H1 (cell line): ENCODE results near the gene PALS2. TPM values are rescaled to one million over a fixed set of nuclear protein-coding genes. Genes with fewer than 3 reads are reported as not detected.

ENCODE experiments used
- CTCF ChIA-PET: fragments of 300-600 bp; sonication (Branson Sonifier 250); formaldehyde crosslinking; loops from one replicate; lab custom pipeline; 2021; ENCODE audit not compliant: partially characterized antibody; lab: Charles Lee
- POLR2A ChIA-PET: fragments of 300-600 bp; sonication (Branson Sonifier 250); formaldehyde crosslinking; loops from one replicate; lab custom pipeline; 2021; ENCODE audit warnings: inconsistent platforms; ENCODE audit not compliant: partially characterized antibody; lab: Charles Lee
- DNase-seq, 2 experiments: peaks; one replicate each; pipeline versions ENCODE4 v3.0.0 to v3.0.0-alpha.2; 2010 to 2022; ENCODE audit warnings: low spot score in 2 of 2, low read depth in 1 of 2, mixed read lengths in 1 of 2
- FAIRE-seq: peaks from 2 replicates; lab custom pipeline; 2011; peaks lifted over from hg19 to GRCh38; lab: Jason Lieb, UNC
- H2AFZ ChIP-seq: 2 replicates; pipeline ENCODE4 v1.8.1; 2012; ENCODE audit warnings: low read length, inconsistent platforms
- H2AK5ac ChIP-seq: 2 replicates; pipeline ENCODE4 v1.6.1; 2013; ENCODE audit warnings: low read depth, low read length
- H2BK120ac ChIP-seq: replicated peaks from 2 replicates; pipeline ENCODE3; 2013; ENCODE audit warnings: low read depth, low read length, inconsistent platforms
- H2BK12ac ChIP-seq: 2 replicates; pipeline ENCODE4 v1.6.1; 2013; ENCODE audit warnings: low read depth, low read length
- H2BK15ac ChIP-seq: 2 replicates; pipeline ENCODE4 v1.6.1; 2013; ENCODE audit warnings: low read length
- H2BK20ac ChIP-seq: 2 replicates; pipeline ENCODE4 v1.6.1; 2013; ENCODE audit warnings: low read length
- H2BK5ac ChIP-seq: 2 replicates; pipeline ENCODE4 v1.6.1; 2013; ENCODE audit warnings: low read depth, low read length
- H3K14ac ChIP-seq: 2 replicates; pipeline ENCODE4 v1.6.1; 2013; ENCODE audit warnings: inconsistent platforms; ENCODE audit not compliant: insufficient read length
- H3K18ac ChIP-seq: 2 replicates; pipeline ENCODE4 v1.6.1; 2013; ENCODE audit warnings: low read length; ENCODE audit errors: extremely low read depth
- H3K23ac ChIP-seq: 2 replicates; pipeline ENCODE4 v1.6.1; 2013; ENCODE audit warnings: inconsistent platforms; ENCODE audit not compliant: insufficient read length
- H3K23me2 ChIP-seq: 2 replicates; pipeline ENCODE4 v1.6.1; 2013; ENCODE audit warnings: low read depth, low read length
- H3K27ac ChIP-seq: 2 replicates; pipeline ENCODE4 v1.6.1; 2011; ENCODE audit warnings: low read depth, low read length, inconsistent platforms
- H3K27me3 ChIP-seq, 4 experiments: replicated peaks in 1 of 4; 1 replicate in 1 of 4; 2 replicates in 3 of 4; pipeline versions ENCODE4 v1.6.1 to v1.8.1; 2011 to 2013; ENCODE audit warnings: low read length in 3 of 4, mild to moderate bottlenecking in 3 of 4, inconsistent platforms in 2 of 4, mixed read lengths in 2 of 4, moderate library complexity in 1 of 4; ENCODE audit not compliant: control insufficient read depth in 3 of 4, insufficient read depth in 3 of 4; ENCODE audit errors: extremely low read depth in 1 of 4
- H3K36me3 ChIP-seq, 4 experiments: 2 replicates each; pipeline versions ENCODE4 v1.6.1 to v1.8.1; 2011 to 2013; ENCODE audit warnings: mild to moderate bottlenecking in 4 of 4, low read length in 3 of 4, moderate library complexity in 2 of 4, control low read depth in 1 of 4, inconsistent platforms in 1 of 4; ENCODE audit not compliant: insufficient read depth in 4 of 4, control insufficient read depth in 2 of 4
- H3K4ac ChIP-seq: replicated peaks from 2 replicates; pipeline ENCODE3; 2013; ENCODE audit warnings: low read length, low read depth, mixed read lengths, inconsistent platforms; ENCODE audit not compliant: insufficient read length
- H3K4me1 ChIP-seq, 4 experiments: replicated peaks in 1 of 4; 1 replicate in 1 of 4; 2 replicates in 3 of 4; pipeline versions ENCODE4 v1.6.1 to v1.8.1; 2011 to 2013; ENCODE audit warnings: low read length in 3 of 4, inconsistent platforms in 2 of 4, mixed read lengths in 1 of 4; ENCODE audit not compliant: insufficient read depth in 4 of 4, control insufficient read depth in 3 of 4
- H3K4me2 ChIP-seq, 2 experiments: 2 replicates each; pipeline versions ENCODE4 v1.6.1 to v1.8.1; 2011 to 2013; ENCODE audit warnings: low read depth in 2 of 2, low read length in 2 of 2, control low read depth in 1 of 2, inconsistent platforms in 1 of 2, mild to moderate bottlenecking in 1 of 2; ENCODE audit not compliant: insufficient read depth in 1 of 2
- H3K4me3 ChIP-seq, 4 experiments: fragments of 200-600, 300-600 bp in 1 of 4; sonication (generic), shearing (Covaris generic), sonication (Bioruptor Twin) in 1 of 4; 2 replicates each; pipeline versions ENCODE4 v1.5.1 to v1.8.1; 2011 to 2016; ENCODE audit warnings: low read length in 4 of 4, low read depth in 3 of 4, control low read depth in 2 of 4, inconsistent platforms in 2 of 4, mild to moderate bottlenecking in 2 of 4, mixed read lengths in 1 of 4, moderate library complexity in 1 of 4; ENCODE audit not compliant: insufficient read depth in 2 of 4; ENCODE audit errors: extremely low read depth in 1 of 4
- H3K56ac ChIP-seq: replicated peaks from 2 replicates; pipeline ENCODE3; 2013; ENCODE audit warnings: low read depth, mild to moderate bottlenecking, mixed read lengths, low read length, inconsistent platforms; ENCODE audit not compliant: insufficient read length
- H3K79me1 ChIP-seq: 2 replicates; pipeline ENCODE4 v1.6.1; 2013; ENCODE audit warnings: low read depth, low read length, control low read depth
- H3K79me2 ChIP-seq, 2 experiments: 2 replicates each; pipeline versions ENCODE4 v1.6.1 to v1.8.1; 2012 to 2013; ENCODE audit warnings: low read length in 2 of 2, mild to moderate bottlenecking in 2 of 2, inconsistent platforms in 1 of 2; ENCODE audit not compliant: insufficient read depth in 2 of 2, control insufficient read depth in 1 of 2
- H3K9ac ChIP-seq, 4 experiments: replicated peaks in 1 of 4; 1 replicate in 1 of 4; 2 replicates in 3 of 4; pipeline versions ENCODE4 v1.6.1 to v1.8.1; 2011 to 2013; ENCODE audit warnings: low read depth in 3 of 4, low read length in 3 of 4, control low read depth in 2 of 4, mild to moderate bottlenecking in 2 of 4, moderate library complexity in 2 of 4, inconsistent platforms in 1 of 4; ENCODE audit errors: extremely low read depth in 1 of 4
- H3K9me3 ChIP-seq, 2 experiments: 2 replicates each; pipeline versions ENCODE4 v1.6.1 to v1.8.1; 2012 to 2013; ENCODE audit warnings: mild to moderate bottlenecking in 2 of 2, moderate library complexity in 2 of 2, control low read depth in 1 of 2, inconsistent platforms in 1 of 2, low read depth in 1 of 2, low read length in 1 of 2, mixed read lengths in 1 of 2; ENCODE audit not compliant: insufficient read depth in 2 of 2
- H4K20me1 ChIP-seq, 2 experiments: replicated peaks in 1 of 2; 2 replicates each; pipeline versions ENCODE3 to v1.8.1; 2011 to 2013; ENCODE audit warnings: inconsistent platforms in 2 of 2, low read length in 2 of 2, mild to moderate bottlenecking in 1 of 2; ENCODE audit not compliant: insufficient read depth in 2 of 2, control insufficient read depth in 1 of 2
- H4K5ac ChIP-seq: 2 replicates; pipeline ENCODE4 v1.6.1; 2013; ENCODE audit warnings: low read length, low read depth, mixed read lengths, inconsistent platforms; ENCODE audit not compliant: insufficient read length
- H4K8ac ChIP-seq: 2 replicates; pipeline ENCODE4 v1.8.0; 2013; ENCODE audit warnings: mild to moderate bottlenecking, moderate library complexity, low read length, inconsistent platforms; ENCODE audit not compliant: insufficient read depth; ENCODE audit errors: extremely low read depth
- H4K91ac ChIP-seq: replicated peaks from 2 replicates; pipeline ENCODE3; 2013; ENCODE audit warnings: low read length, mixed read lengths, inconsistent platforms; ENCODE audit not compliant: insufficient read length
- ASH2L ChIP-seq: fragments of 200-600, 300-600 bp; sonication (generic); IDR thresholded peaks from one replicate; pipeline ENCODE4 v1.7.1; 2017; ENCODE audit warnings: low read length
- CHD1 ChIP-seq: IDR thresholded peaks from 2 replicates; pipeline ENCODE4 v1.6.1; 2012; ENCODE audit warnings: low read depth, low read length, improper control_type of control experiment
- CHD2 ChIP-seq: IDR thresholded peaks from 2 replicates; pipeline ENCODE4 v1.6.1; 2012; ENCODE audit warnings: low read length, improper control_type of control experiment
- CTCF ChIP-seq, 3 experiments: IDR thresholded peaks; 1 replicate in 2 of 3; 2 replicates in 1 of 3; pipeline versions ENCODE4 v1.5.1 to v1.6.1; 2011; ENCODE audit warnings: low read length in 3 of 3, mild to moderate bottlenecking in 3 of 3, inconsistent platforms in 2 of 3, low read depth in 1 of 3, moderate library complexity in 1 of 3; ENCODE audit not compliant: insufficient read depth in 1 of 3; ENCODE audit errors: control extremely low read depth in 1 of 3
- EP300 ChIP-seq, 2 experiments: IDR thresholded peaks; 1 replicate in 1 of 2; 2 replicates in 1 of 2; pipeline ENCODE4 v1.6.1; 2011 to 2012; ENCODE audit warnings: low read depth in 2 of 2, low read length in 2 of 2, mild to moderate bottlenecking in 2 of 2, borderline replicate concordance in 1 of 2, inconsistent platforms in 1 of 2, moderate library complexity in 1 of 2
- KDM5A ChIP-seq: fragments of 200-600 bp; IDR thresholded peaks from 2 replicates; pipeline ENCODE4 v1.7.1; 2012; ENCODE audit warnings: mild to moderate bottlenecking, low read length, inconsistent platforms, mixed read lengths
- NRF1 ChIP-seq: IDR thresholded peaks from 2 replicates; pipeline ENCODE4 v1.6.1; 2011; ENCODE audit warnings: mild to moderate bottlenecking, low read depth, low read length, improper control_type of control experiment
- POLR2A ChIP-seq, 2 experiments: IDR thresholded peaks; 1 replicate in 1 of 2; 2 replicates in 1 of 2; pipeline ENCODE4 v1.6.1; 2011; ENCODE audit warnings: low read depth in 2 of 2, low read length in 2 of 2, mild to moderate bottlenecking in 2 of 2; ENCODE audit errors: control extremely low read depth in 1 of 2
- SIRT6 ChIP-seq: IDR thresholded peaks from one replicate; pipeline ENCODE4 v1.7.1; 2012; ENCODE audit warnings: low read length, inconsistent platforms
- SUZ12 ChIP-seq: fragments of 200-600 bp; sonication (generic); IDR thresholded peaks from 2 replicates; pipeline ENCODE4 v1.6.1; 2012; ENCODE audit warnings: mild to moderate bottlenecking, inconsistent platforms, low read length, moderate library complexity, mixed read lengths
- TAF1 ChIP-seq: IDR thresholded peaks from 2 replicates; pipeline ENCODE4 v1.6.1; 2011; ENCODE audit warnings: mild to moderate bottlenecking, low read depth, low read length
- TAF7 ChIP-seq: optimal IDR thresholded peaks from 2 replicates; pipeline ENCODE3; 2011; ENCODE audit warnings: low read depth, mild to moderate bottlenecking, inconsistent platforms, low read length, moderate library complexity, borderline replicate concordance
- ZNF274 ChIP-seq: IDR thresholded peaks from 2 replicates; pipeline ENCODE4 v1.7.0; 2012; ENCODE audit warnings: low read length, borderline replicate concordance; ENCODE audit errors: extremely low read depth
- WGBS, 2 experiments: shearing (Covaris generic) in 1 of 2; methylation state at CpG; one replicate each; pipeline versions ENCODE4 v1.1.6 to v1.1.7; 2013 to 2015; ENCODE audit warnings: low lambda C conversion rate in 2 of 2, mixed read lengths in 2 of 2, inconsistent platforms in 1 of 2, low coverage in 1 of 2, missing lambda C conversion rate in 1 of 2; ENCODE audit not compliant: insufficient replicate concordance in 2 of 2, insufficient coverage in 1 of 2, insufficient read length in 1 of 2; ENCODE audit errors: extremely low coverage in 1 of 2, missing lambda C conversion rate in 1 of 2; 5-methylcytosine and 5-hydroxymethylcytosine counted together
- polyA plus RNA-seq, 7 experiments: library from polyadenylated mRNA; depleted of rRNA in 3 of 7; stranded (reverse) in 5 of 7; unstranded in 2 of 7; fragments of >200 nt in 5 of 7; fragments of 200-250 nt in 2 of 7; gene quantifications; 1 replicate in 5 of 7; 2 replicates in 1 of 7; 4 replicates in 1 of 7; pipeline versions ENCODE4 v1.2.1 to v1.2.3, GENCODE V29; 2011 to 2013; ENCODE audit warnings: missing spikeins in 2 of 7, mixed read lengths in 2 of 7
- total RNA-seq: library from RNA; stranded (reverse); fragmentation: NEBNext Ultra II Directional; extraction: Animal tissue kit (Norgen Biotek cat#: 25700); gene quantifications from 2 replicates; pipeline ENCODE4 v1.2.1, GENCODE V29; 2021

The PALS2 gene
- total and polyA plus RNA-seq, 2 of the 8 experiments (the other 6 are each of a cell fraction or from before 2014, with no cell fraction given): 10.4 to 98.3 TPM

- Histone ChIP-seq H3K79me2 (no peaks in the 10 kb centered on the region), H2BK15ac (no peak overlapping the region), H4K8ac (no peak overlapping the region), H2BK12ac (no peak overlapping the region), H4K20me1 (no peaks in the 10 kb centered on the region), H2BK20ac (no peak overlapping the region), H3K56ac (no peak overlapping the region), H3K36me3 (no peaks in the 10 kb centered on the region), H2BK5ac (no peak overlapping the region), H2AFZ (peak overlapping the region; percentile 54; the same call in 1 of the 2 replicates), H2AK5ac (no peak overlapping the region), H3K4me1 (peaks cover 0 to 4% (median 0%) of the 10 kb centered on the region in 4 experiments; a peak in 1 of 7 replicates), H3K4ac (no peak overlapping the region), H3K23me2 (no peaks in the 10 kb centered on the region; the same call in 1 of the 2 replicates), H4K91ac (no peak overlapping the region), H3K79me1 (no peaks in the 10 kb centered on the region), H4K5ac (no peak overlapping the region), H3K9ac (no peak overlapping the region), H3K14ac (no peak overlapping the region), H2BK120ac (no peak overlapping the region), H3K4me2 (no peak overlapping the region), H3K27ac (no peak overlapping the region), H3K18ac (no peak overlapping the region), H3K27me3 (no peaks in the 10 kb centered on the region), H3K23ac (no peak overlapping the region), H3K4me3 (no peak overlapping the region), H3K9me3 (no peaks in the 10 kb centered on the region)
- DNase-seq (no peak), FAIRE-seq (no peak)
- WGBS, 2 experiments: 92% methylated on average over 4 of the region's 4 CpGs; no CpG with 5 or more reads in 1 of the 2 experiments
- POLR2A ChIA-PET: no interaction called here
- CTCF ChIA-PET: no interaction called here
- TF ChIP-seq SUZ12 (no peak), CHD1 (no peak), CTCF (IDR thresholded peaks at IDR 0.05; ENCODE audit: control extremely low read depth in 1 of 3, insufficient read depth in 1 of 3, low read depth in 1 of 3, low read length in 3 of 3) (no peak), NRF1 (no peak), TAF1 (no peak), TAF7 (no peak), SIRT6 (no peak), ZNF274 (no peak), CHD2 (no peak), POLR2A (IDR thresholded peaks at IDR 0.05; ENCODE audit: control extremely low read depth in 1 of 2, low read depth in 2 of 2, low read length in 2 of 2) (no peak), ASH2L (no peak), EP300 (IDR thresholded peaks at IDR 0.05; ENCODE audit: borderline replicate concordance in 1 of 2, low read depth in 2 of 2, low read length in 2 of 2) (no peak), KDM5A (no peak)
These were observed 42.0 kb upstream of the PALS2 start for GRCh38 chr7:24531255-24531654.
